SIG-M5 treated with dmso at 0.1 percent for 504 hours (cell line): ENCODE results near the gene XCL2.

ENCODE experiments used
- DNase-seq: peaks from one replicate; lab custom pipeline; 2025; ENCODE audit not compliant: unreplicated experiment; lab: John Stamatoyannopoulos, UW

Gene XCL2

GRCh38 chr1:168518201-168518689 is 25.6 kb downstream of the XCL2 start:
- no peak for DNase-seq

GRCh38 chr1:168514455-168514854 is 29.3 kb downstream of the XCL2 start:
- no peak for DNase-seq

- DNase-seq = no peak
Measured at GRCh38 chr1:168513656-168514404, 30.0 kb downstream of the XCL2 start.

- no peak for DNase-seq
Measured at GRCh38 chr1:168512864-168513595, 30.8 kb downstream of the XCL2 start.

- DNase-seq = no peak
Measured at GRCh38 chr1:168509875-168510791, 33.7 kb downstream of the XCL2 start.

DNA sequence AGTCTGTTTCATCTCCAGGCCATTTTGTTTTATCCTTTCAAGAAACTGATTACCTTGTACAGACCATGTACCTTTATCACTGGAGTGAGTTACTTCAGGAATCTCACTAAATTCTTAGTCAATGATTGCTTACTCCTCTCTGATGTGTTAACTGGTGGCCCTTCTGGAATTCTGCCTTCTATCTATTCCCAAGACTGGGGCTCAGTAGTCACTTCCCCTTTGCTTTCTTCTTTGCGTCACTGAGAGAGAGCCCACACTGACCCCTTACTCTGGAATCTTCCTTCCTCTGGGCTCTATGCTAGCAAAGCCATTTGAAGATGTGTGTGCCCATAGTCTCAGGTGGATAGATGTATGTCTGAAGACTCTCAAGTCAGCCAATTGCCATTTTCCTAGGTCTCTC is 34.6 kb downstream of the XCL2 start:
- DNase-seq = no peak

DNA sequence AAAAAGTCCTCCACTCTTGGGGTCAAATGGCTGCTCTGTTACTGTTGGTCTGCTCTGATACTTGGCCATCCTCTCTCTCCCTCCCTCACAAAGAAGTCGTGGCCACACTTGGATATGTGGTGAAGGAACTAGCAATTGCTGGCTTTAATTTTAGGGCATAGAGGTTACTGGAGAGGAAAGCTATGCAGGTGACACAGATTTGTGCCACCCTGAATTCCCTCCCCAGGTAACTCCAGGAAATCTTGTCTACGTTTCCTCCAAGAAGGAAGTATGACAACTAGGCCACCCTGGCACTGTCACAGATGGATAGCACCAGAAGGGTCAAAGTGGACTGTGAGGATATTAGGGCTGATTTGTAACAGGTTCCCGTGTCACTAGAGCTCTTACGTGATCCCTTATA is 36.0 kb downstream of the XCL2 start:
- no peak for DNase-seq

- DNase-seq = no peak
Measured at GRCh38 chr1:168507231-168507630, 36.6 kb downstream of the XCL2 start.

DNA sequence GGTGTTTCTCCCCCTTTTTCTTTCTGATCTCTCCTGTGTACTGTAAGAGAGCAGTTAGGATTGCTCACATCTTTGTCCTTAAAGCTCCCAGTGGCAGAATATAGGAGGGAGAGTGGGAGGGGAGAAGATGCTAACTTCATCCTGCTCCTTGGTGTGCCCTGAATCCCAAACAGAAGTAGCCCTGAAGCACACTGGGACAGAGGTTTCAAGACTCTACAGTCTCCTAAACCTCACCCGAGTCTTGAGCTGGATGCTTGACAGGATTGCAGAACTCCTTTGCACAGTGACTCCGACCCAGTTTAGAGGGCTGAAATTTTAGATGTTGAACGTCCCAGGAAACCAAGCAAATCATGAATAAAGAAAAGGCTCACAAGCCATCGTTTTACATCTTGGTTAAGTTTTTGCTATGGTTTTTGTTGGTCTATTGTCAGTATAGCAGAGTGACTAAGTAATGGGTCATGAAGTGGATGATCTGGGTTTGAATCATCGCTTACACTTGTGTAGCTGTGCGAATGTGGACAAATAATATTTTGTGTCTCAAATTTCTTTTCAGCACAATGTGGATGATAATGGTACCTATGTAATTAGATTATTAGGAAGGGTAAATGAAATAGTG is 37.5 kb downstream of the XCL2 start:
- DNase-seq = no peak

- DNase-seq = no peak
Measured at GRCh38 chr1:168505006-168505405, 38.8 kb downstream of the XCL2 start.

DNA sequence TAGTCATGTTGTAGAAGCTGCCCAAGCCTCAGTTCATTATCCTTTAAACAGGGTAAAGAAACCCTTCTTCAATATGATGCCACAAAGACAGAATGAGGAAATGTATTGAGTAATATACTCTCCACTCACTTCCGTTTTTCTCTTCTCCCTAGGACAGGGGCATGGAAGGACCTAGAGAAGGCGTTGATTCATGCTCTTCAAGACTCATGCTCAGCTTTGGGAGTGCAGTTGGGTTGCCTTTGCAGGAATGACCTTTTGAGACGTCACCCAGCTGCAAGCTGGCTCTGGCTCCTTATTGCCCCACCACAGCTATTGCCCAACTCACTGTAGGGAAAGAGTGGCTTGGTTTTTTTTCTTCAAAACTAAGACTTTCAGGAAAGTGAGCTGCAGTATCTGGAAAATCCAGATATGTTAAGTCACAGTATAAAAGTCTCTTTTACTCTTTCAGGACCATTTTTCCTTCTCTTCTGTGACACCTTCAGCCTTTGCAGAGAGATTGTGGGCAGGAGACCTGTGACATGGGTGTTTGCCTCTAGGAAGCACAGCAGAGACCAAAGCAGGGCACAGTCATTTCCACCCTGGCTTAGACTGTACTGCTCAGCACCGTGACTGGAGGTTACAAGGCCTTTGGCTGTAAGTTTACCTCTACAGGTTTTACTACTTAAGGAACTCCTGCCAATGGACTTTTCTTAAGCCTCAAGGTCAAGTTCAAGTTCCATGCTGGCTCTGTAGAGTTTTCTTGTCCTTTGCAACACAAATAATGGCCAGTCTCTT is 39.5 kb downstream of the XCL2 start:
- DNase-seq = peak; percentile 100

DNA sequence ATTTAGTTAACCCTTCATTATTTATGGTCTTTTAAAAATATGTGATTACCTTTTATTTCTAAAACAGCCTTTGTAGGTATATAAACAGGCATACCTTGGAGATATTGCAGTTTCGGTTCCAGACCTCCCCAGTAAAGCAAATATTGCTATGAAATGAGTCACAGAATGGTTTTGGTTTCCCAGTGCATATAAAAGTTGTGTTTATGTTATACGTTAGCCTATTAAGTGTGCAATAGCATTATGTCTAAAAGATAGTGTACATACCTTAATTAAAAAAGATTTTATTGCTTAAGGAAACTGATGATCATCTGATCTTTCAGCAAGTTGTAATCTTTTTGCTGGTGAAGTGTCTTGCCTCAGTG is 44.1 kb downstream of the XCL2 start:
- DNase-seq = no peak

DNA sequence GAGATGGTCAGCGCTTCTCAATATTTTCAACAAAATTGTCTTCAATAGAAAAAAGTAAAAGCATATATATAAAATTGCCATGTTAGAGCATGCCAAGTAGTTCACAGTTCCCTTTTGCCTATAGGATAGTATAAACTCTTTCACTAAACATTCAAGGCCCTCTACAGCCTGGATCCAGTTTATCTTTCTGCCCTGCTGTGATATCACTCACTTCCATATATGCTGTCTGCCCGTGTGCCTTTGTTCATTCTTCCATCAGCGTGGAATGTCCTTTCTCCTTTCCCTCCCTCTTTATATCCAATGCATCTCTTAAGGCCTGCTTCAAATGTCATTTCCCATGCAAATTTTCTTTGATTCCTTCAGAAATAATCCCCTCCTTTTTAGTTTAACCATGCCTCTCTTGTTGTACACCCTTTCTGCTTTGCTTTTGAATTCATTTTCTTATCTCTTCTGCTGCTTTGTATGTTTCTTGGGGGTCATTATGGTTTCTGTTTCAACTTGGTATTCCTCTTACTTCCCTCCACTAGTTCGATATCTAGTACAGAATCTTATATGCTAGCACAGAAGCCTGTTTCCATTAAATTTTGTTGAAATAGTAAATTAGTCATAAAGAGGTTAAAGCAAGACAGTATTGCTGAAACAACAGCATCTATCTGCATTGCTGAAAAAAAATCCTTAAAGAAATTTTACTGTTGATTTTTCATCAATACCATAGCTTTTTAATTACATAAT is 44.7 kb downstream of the XCL2 start:
- no peak for DNase-seq

DNA sequence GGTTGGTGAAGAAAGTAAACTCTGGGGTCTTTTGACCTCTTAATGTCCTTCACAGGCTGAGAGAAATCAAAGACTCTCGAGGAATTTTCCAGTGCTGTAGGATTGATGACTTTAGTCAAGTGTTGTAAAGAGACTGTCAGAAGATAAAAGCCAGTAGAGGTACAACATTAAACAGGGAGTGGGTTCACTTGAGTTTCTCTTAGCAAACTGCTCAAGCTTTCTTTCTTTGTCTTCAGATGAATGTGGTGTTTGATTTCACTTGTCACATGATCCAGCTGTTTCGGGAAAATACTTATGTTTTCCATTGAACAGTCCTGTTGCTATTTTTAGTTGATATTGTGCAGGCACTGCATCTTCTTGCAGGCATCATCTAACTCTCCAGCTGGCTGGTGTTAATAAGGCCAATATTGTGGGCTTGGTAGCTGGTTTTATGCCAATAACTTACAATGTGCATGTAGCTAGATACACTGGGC is 45.6 kb downstream of the XCL2 start:
- DNase-seq = no peak

GRCh38 chr1:168497376-168497950 is 46.3 kb downstream of the XCL2 start:
- DNase-seq = no peak

DNA sequence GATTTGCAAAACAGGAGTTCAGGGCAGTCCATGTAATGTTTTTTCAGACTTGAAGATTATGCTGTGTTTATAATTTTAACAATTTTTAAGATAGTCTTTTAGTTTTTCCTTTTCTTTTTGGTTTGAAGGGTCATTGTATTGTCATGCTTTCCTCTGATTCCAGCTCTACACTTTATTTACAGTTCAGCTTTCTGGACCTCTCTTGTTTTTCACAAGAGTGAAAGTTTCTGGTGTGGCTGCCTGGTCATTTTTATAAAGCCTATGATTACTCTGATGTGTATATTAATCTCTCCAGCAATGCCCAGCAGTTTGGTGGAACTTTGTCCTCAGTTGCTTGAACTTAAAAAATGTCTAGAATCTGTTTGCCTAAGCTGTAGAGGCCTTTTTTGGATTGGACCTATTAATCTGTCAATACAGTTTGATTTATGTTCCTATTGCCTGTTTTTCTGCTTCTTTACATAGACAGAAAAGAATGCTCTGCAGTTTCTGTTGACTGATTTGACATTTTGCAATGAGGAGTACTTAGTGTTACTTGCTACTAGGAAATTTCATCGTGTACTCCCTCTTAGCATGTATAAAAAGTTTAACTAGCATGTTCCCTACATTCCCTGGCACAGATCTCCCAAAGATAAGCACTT is 52.2 kb downstream of the XCL2 start:
- DNase-seq = no peak
